CD4-positive, alpha-beta T cell treated with Interleukin-1 beta for 1 hour (primary cell): Measurements from ENCODE around the gene TMEM106C.

Experiments used
- DNase-seq, 2 donors: peaks; one replicate each; pipeline ENCODE4 v3.0.0-alpha.2; 2020 to 2022

Gene TMEM106C

DNA sequence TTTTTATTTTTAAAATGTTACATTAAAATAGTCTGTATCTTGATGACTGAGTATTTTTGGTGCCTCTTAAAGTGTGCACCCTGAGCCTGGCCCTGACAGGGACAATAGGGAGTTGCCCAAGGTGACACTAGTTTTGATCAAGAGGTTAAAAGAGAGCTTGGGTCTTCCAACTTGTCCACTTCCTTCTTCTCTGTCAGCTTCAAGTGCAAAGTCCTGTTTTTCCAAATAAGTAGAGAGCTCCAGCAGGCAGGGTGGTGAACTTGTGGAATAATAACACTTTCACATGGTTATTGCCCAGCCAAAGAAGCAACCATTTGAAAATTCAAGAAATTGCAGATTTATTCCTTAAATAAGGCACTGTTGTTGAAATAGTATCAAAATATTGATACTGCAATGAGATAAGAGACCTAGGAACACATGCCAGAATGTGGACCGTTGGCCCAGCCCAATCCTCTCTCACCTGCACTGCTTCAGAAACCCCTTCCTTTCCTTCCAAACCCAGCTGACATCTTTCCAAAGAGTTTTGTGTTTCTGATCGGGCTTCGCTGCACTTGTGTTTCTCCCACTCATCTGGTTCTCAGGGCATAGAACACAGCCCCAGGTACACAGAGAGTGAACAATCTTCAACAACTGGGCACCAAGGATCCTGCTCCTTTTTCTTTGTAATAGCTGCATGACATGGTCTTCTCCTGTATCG lies 54.7 kb downstream of the TMEM106C start:
- DNase-seq = no peak
